ENCODE data around the gene TMEM154. TPM values are rescaled to one million over a fixed set of nuclear protein-coding genes. Genes with fewer than 3 reads are reported as not detected.

The TMEM154 gene
- total RNA-seq, 4 donors from 2014 or later, result 1.8 to 5.4 (median 3.9) TPM

GRCh38 chr4:152643153-152644035 lies 36.4 kb downstream of the TMEM154 start:
- no peak overlapping the region for H3K4me3 ChIP-seq
- 58 to 69% methylated on average over 7 to 8 of the region's 8 CpGs for WGBS, 2 donors (ENCODE audit: low coverage in 1 of 2)
- H3K4me1 ChIP-seq, result peaks cover 0 to 20% (median 7%) of the 10 kb centered on the region in 4 donors
- peak; percentile 51 for DNase-seq
- H3K9me3 ChIP-seq, result no peaks in the 10 kb centered on the region
- H3K27ac ChIP-seq, result peak overlapping the region in 2 of 4 donors; percentile 2 to 17
- no peak for TF ChIP-seq EP300 (IDR thresholded peaks at IDR 0.05; ENCODE audit: low read depth)
- no peak for TF ChIP-seq POLR2A (IDR thresholded peaks at IDR 0.05)
- TF ChIP-seq POLR2AphosphoS5 (IDR thresholded peaks at IDR 0.05), result no peak
- TF ChIP-seq, protein P1, sequence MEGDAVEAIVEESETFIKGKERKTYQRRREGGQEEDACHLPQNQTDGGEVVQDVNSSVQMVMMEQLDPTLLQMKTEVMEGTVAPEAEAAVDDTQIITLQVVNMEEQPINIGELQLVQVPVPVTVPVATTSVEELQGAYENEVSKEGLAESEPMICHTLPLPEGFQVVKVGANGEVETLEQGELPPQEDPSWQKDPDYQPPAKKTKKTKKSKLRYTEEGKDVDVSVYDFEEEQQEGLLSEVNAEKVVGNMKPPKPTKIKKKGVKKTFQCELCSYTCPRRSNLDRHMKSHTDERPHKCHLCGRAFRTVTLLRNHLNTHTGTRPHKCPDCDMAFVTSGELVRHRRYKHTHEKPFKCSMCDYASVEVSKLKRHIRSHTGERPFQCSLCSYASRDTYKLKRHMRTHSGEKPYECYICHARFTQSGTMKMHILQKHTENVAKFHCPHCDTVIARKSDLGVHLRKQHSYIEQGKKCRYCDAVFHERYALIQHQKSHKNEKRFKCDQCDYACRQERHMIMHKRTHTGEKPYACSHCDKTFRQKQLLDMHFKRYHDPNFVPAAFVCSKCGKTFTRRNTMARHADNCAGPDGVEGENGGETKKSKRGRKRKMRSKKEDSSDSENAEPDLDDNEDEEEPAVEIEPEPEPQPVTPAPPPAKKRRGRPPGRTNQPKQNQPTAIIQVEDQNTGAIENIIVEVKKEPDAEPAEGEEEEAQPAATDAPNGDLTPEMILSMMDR (IDR thresholded peaks at IDR 0.05), result no peak
- intact Hi-C loops (cut with DNase I; ENCODE audit: low total_unique reads) (no loop called here), in situ Hi-C loops (cut with MboI; ENCODE audit: low pct_ligation_motif_present in 1 of 4, low pct_unique_long_range_greater_than_20kb in 1 of 4, low sequenced_read_pairs in 3 of 4) (loop anchor here in 1 of 4 donors (25.0 kb wide), 1 partner anchor 156 kb away; no protein-coding TSS in a partner anchor)
- H3K36me3 ChIP-seq, result no peaks in the 10 kb centered on the region
- H3K27me3 ChIP-seq, result no peaks in the 10 kb centered on the region

DNA sequence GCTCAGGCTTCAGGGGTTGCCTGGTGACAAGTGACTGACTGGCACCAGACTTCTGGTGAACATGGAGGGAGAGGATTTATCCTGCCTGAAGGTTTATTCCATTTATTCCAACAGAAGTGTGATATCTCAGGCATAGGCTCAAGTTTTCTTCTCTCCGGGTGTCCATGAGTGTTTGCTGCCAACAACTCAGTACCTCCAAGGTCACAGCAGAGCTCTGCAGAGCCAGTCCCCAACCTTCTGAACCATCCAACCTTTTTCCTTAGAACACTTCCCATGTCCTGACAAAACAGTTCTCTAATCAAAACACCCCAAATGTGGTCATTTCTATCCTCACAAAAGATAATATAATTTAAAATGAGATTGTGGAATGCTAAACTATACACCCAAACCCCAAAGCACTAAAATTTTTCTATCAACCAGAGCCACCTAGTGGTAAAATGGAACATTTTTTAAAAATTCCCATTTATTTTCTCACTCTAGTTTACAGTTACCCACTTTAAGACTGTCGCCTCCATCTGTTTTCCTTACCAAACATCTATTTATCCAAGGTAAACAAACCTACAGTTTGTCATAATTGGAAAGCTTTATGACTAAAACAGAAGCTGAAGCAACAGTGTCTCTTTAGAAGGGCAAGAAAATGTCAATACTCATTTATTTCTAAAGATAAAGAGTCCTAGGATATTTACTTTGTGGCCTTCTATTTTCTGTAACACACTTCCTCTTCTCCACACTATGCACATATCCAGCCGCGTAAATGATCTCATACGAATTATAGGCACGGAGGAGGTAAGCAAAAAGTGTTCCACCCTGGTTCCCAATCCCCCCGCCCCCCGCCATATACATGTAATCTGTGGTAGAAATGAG lies 39.5 kb downstream of the TMEM154 start:
- no peak for DNase-seq
- Histone ChIP-seq H3K4me3 (no peak overlapping the region), H3K27ac (no peak overlapping the region), H3K9me3 (no peaks in the 10 kb centered on the region), H3K27me3 (no peaks in the 10 kb centered on the region), H3K4me1 (peaks cover 0 to 20% (median 7%) of the 10 kb centered on the region in 4 donors), H3K36me3 (no peaks in the 10 kb centered on the region)
- WGBS, 2 donors (ENCODE audit: low coverage in 1 of 2), result 32 to 35% methylated on average over 7 to 8 of the region's 8 CpGs
- in situ Hi-C loops (cut with MboI; ENCODE audit: low pct_ligation_motif_present in 1 of 4, low pct_unique_long_range_greater_than_20kb in 1 of 4, low sequenced_read_pairs in 3 of 4), result loop anchor here in 1 of 4 donors (25.0 kb wide), 1 partner anchor 153 kb away; no protein-coding TSS in a partner anchor
- TF ChIP-seq POLR2AphosphoS5 (IDR thresholded peaks at IDR 0.05) (no peak), POLR2A (IDR thresholded peaks at IDR 0.05) (no peak), EP300 (IDR thresholded peaks at IDR 0.05; ENCODE audit: low read depth) (no peak)
- TF ChIP-seq, protein P1 (IDR thresholded peaks at IDR 0.05), result peak; percentile 63 to 72 (median 68)
- intact Hi-C loops (cut with DNase I; ENCODE audit: low total_unique reads), result no loop called here

DNA sequence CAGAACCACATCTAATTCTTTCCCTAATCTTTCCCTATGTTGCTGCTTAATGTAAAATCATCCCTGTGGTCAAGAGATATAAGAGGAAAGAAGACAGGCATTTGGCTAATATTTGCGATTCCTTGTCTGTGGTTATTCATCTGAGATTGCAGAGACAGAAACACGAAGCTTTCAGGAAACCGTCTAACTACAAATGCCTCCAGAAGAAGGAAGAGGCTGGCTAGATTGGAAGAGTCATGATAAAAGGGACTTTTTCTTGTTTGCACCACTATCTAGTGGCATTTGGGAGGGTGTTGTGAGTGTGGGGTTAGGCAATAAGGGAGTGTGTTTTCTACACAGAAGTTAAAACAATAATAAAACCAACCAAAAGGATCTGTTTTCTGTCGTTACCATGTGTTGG lies 43.9 kb downstream of the TMEM154 start:
- 71 to 79% methylated on average over 4 of the region's 4 CpGs for WGBS, 2 donors (ENCODE audit: low coverage in 1 of 2)
- Histone ChIP-seq H3K4me1 (peaks cover 0 to 13% (median 2%) of the 10 kb centered on the region in 4 donors), H3K27ac (no peak overlapping the region), H3K27me3 (no peaks in the 10 kb centered on the region), H3K9me3 (no peaks in the 10 kb centered on the region), H3K4me3 (no peak overlapping the region), H3K36me3 (no peaks in the 10 kb centered on the region)
- in situ Hi-C loops (cut with MboI; ENCODE audit: low pct_ligation_motif_present in 1 of 4, low pct_unique_long_range_greater_than_20kb in 1 of 4, low sequenced_read_pairs in 3 of 4) (loop anchor here (10.0 to 25.0 kb wide), 2 partner anchors 131 to 149 kb away; no protein-coding TSS in a partner anchor), intact Hi-C loops (cut with DNase I; ENCODE audit: low total_unique reads) (no loop called here)
- DNase-seq, result no peak
- TF ChIP-seq EP300 (IDR thresholded peaks at IDR 0.05; ENCODE audit: low read depth) (no peak), POLR2AphosphoS5 (IDR thresholded peaks at IDR 0.05) (no peak), POLR2A (IDR thresholded peaks at IDR 0.05) (no peak)
- TF ChIP-seq, protein P1 (IDR thresholded peaks at IDR 0.05), result no peak

Measured in transverse colon (tissue), 4 donors.